Measurements from ENCODE around the gene TTC4.

Gene TTC4

GRCh38 chr1:54723985-54724384, 8.3 kb downstream of the TTC4 start:
- Histone ChIP-seq H3K4me1 (ENCODE audit: control insufficient read depth in 1 of 2, insufficient read depth in 2 of 2, low read length in 2 of 2) (no peaks in the 10 kb centered on the region), H3K4ac (ENCODE audit: low read depth, low read length) (no peak overlapping the region), H3K79me1 (ENCODE audit: low read length) (no peaks in the 10 kb centered on the region), H4K12ac (ENCODE audit: low read depth, low read length) (no peak overlapping the region), H2BK12ac (ENCODE audit: low read length) (no peak overlapping the region), H3K14ac (ENCODE audit: low read length) (no peak overlapping the region), H3K9me3 (ENCODE audit: insufficient read depth, low read depth, low read length) (no peaks in the 10 kb centered on the region), H2BK5ac (ENCODE audit: low read depth, low read length, poor library complexity) (no peak overlapping the region), H3K23ac (ENCODE audit: low read length) (no peak overlapping the region), H3K36me3 (ENCODE audit: control insufficient read depth in 1 of 2, insufficient read depth in 2 of 2, low read length in 2 of 2) (peaks cover 6 to 22% of the 10 kb centered on the region in 2 experiments), H4K8ac (ENCODE audit: low read depth, low read length) (no peak overlapping the region), H3K27me3 (ENCODE audit: insufficient read depth, low read length) (no peaks in the 10 kb centered on the region), H4K91ac (ENCODE audit: low read depth, low read length) (no peak overlapping the region), H2AFZ (ENCODE audit: insufficient read depth, low read length, poor library complexity) (no peak overlapping the region), H3K4me2 (ENCODE audit: low read length) (no peak overlapping the region), H2BK120ac (ENCODE audit: insufficient read depth, low read length, poor library complexity) (no peak overlapping the region), H3K4me3 (ENCODE audit: low read depth, low read length) (no peak overlapping the region), H3K27ac (ENCODE audit: low read depth, low read length) (no peak overlapping the region), H2AK5ac (ENCODE audit: low read length) (no peak overlapping the region), H3K79me2 (ENCODE audit: control insufficient read depth, insufficient read depth, low read length, poor library complexity) (no peaks in the 10 kb centered on the region), H3K9ac (ENCODE audit: low read length) (no peak overlapping the region), H3K18ac (ENCODE audit: low read length) (no peak overlapping the region)
- DNase-seq, result no peak

- Histone ChIP-seq H3K79me2 (ENCODE audit: control insufficient read depth, insufficient read depth, low read length, poor library complexity) (no peaks in the 10 kb centered on the region), H2AK5ac (ENCODE audit: low read length) (no peak overlapping the region), H3K18ac (ENCODE audit: low read length) (no peak overlapping the region), H3K27me3 (ENCODE audit: insufficient read depth, low read length) (no peaks in the 10 kb centered on the region), H3K9me3 (ENCODE audit: insufficient read depth, low read depth, low read length) (no peaks in the 10 kb centered on the region), H3K23ac (ENCODE audit: low read length) (no peak overlapping the region), H4K12ac (ENCODE audit: low read depth, low read length) (no peak overlapping the region), H4K8ac (ENCODE audit: low read depth, low read length) (no peak overlapping the region), H3K4me3 (ENCODE audit: low read depth, low read length) (no peak overlapping the region), H2BK12ac (ENCODE audit: low read length) (no peak overlapping the region), H3K14ac (ENCODE audit: low read length) (no peak overlapping the region), H3K4me1 (ENCODE audit: control insufficient read depth in 1 of 2, insufficient read depth in 2 of 2, low read length in 2 of 2) (no peaks in the 10 kb centered on the region), H3K79me1 (ENCODE audit: low read length) (no peaks in the 10 kb centered on the region), H3K9ac (ENCODE audit: low read length) (no peak overlapping the region), H2AFZ (ENCODE audit: insufficient read depth, low read length, poor library complexity) (no peak overlapping the region), H3K36me3 (ENCODE audit: control insufficient read depth in 1 of 2, insufficient read depth in 2 of 2, low read length in 2 of 2) (peaks cover 6 to 21% of the 10 kb centered on the region in 2 experiments), H4K91ac (ENCODE audit: low read depth, low read length) (no peak overlapping the region), H3K4me2 (ENCODE audit: low read length) (no peak overlapping the region), H2BK120ac (ENCODE audit: insufficient read depth, low read length, poor library complexity) (no peak overlapping the region), H3K4ac (ENCODE audit: low read depth, low read length) (no peak overlapping the region), H2BK5ac (ENCODE audit: low read depth, low read length, poor library complexity) (no peak overlapping the region), H3K27ac (ENCODE audit: low read depth, low read length) (no peak overlapping the region)
- WGBS (ENCODE audit: extremely low coverage, insufficient coverage, insufficient read length), result no CpG with 5 or more reads among the region's 1 CpG
- no peak for DNase-seq
Measured at GRCh38 chr1:54724771-54725170, 9.1 kb downstream of the TTC4 start.

GRCh38 chr1:54728027-54728426, 12.4 kb downstream of the TTC4 start:
- Histone ChIP-seq H4K12ac (ENCODE audit: low read depth, low read length) (no peak overlapping the region), H3K27ac (ENCODE audit: low read depth, low read length) (no peak overlapping the region), H2BK12ac (ENCODE audit: low read length) (no peak overlapping the region), H3K36me3 (ENCODE audit: control insufficient read depth in 1 of 2, insufficient read depth in 2 of 2, low read length in 2 of 2) (peaks cover 14 to 30% of the 10 kb centered on the region in 2 experiments), H3K4me3 (ENCODE audit: low read depth, low read length) (no peak overlapping the region), H3K4ac (ENCODE audit: low read depth, low read length) (no peak overlapping the region), H3K4me2 (ENCODE audit: low read length) (no peak overlapping the region), H3K9me3 (ENCODE audit: insufficient read depth, low read depth, low read length) (no peaks in the 10 kb centered on the region), H3K9ac (ENCODE audit: low read length) (no peak overlapping the region), H3K14ac (ENCODE audit: low read length) (no peak overlapping the region), H2AFZ (ENCODE audit: insufficient read depth, low read length, poor library complexity) (no peak overlapping the region), H3K23ac (ENCODE audit: low read length) (no peak overlapping the region), H3K18ac (ENCODE audit: low read length) (no peak overlapping the region), H2AK5ac (ENCODE audit: low read length) (no peak overlapping the region), H4K91ac (ENCODE audit: low read depth, low read length) (no peak overlapping the region), H2BK120ac (ENCODE audit: insufficient read depth, low read length, poor library complexity) (no peak overlapping the region), H4K8ac (ENCODE audit: low read depth, low read length) (no peak overlapping the region), H3K4me1 (ENCODE audit: control insufficient read depth in 1 of 2, insufficient read depth in 2 of 2, low read length in 2 of 2) (no peaks in the 10 kb centered on the region), H3K79me1 (ENCODE audit: low read length) (no peaks in the 10 kb centered on the region), H3K79me2 (ENCODE audit: control insufficient read depth, insufficient read depth, low read length, poor library complexity) (no peaks in the 10 kb centered on the region), H2BK5ac (ENCODE audit: low read depth, low read length, poor library complexity) (no peak overlapping the region), H3K27me3 (ENCODE audit: insufficient read depth, low read length) (no peaks in the 10 kb centered on the region)
- no peak for DNase-seq
- WGBS (ENCODE audit: extremely low coverage, insufficient coverage, insufficient read length), result no CpG with 5 or more reads among the region's 3 CpGs

GRCh38 chr1:54736685-54737084, 21.0 kb downstream of the TTC4 start:
- Histone ChIP-seq H3K4ac (ENCODE audit: low read depth, low read length) (no peak overlapping the region), H3K4me3 (ENCODE audit: low read depth, low read length) (no peak overlapping the region), H3K27me3 (ENCODE audit: insufficient read depth, low read length) (no peaks in the 10 kb centered on the region), H2BK120ac (ENCODE audit: insufficient read depth, low read length, poor library complexity) (no peak overlapping the region), H2BK5ac (ENCODE audit: low read depth, low read length, poor library complexity) (no peak overlapping the region), H2AK5ac (ENCODE audit: low read length) (no peak overlapping the region), H3K9ac (ENCODE audit: low read length) (no peak overlapping the region), H3K79me2 (ENCODE audit: control insufficient read depth, insufficient read depth, low read length, poor library complexity) (no peaks in the 10 kb centered on the region), H3K18ac (ENCODE audit: low read length) (no peak overlapping the region), H3K36me3 (ENCODE audit: control insufficient read depth in 1 of 2, insufficient read depth in 2 of 2, low read length in 2 of 2) (peaks cover 44 to 49% of the 10 kb centered on the region in 2 experiments), H3K27ac (ENCODE audit: low read depth, low read length) (no peak overlapping the region), H4K8ac (ENCODE audit: low read depth, low read length) (no peak overlapping the region), H3K79me1 (ENCODE audit: low read length) (no peaks in the 10 kb centered on the region), H4K12ac (ENCODE audit: low read depth, low read length) (no peak overlapping the region), H3K4me2 (ENCODE audit: low read length) (no peak overlapping the region), H2AFZ (ENCODE audit: insufficient read depth, low read length, poor library complexity) (no peak overlapping the region), H2BK12ac (ENCODE audit: low read length) (no peak overlapping the region), H4K91ac (ENCODE audit: low read depth, low read length) (no peak overlapping the region), H3K4me1 (ENCODE audit: control insufficient read depth in 1 of 2, insufficient read depth in 2 of 2, low read length in 2 of 2) (no peaks in the 10 kb centered on the region), H3K23ac (ENCODE audit: low read length) (no peak overlapping the region), H3K14ac (ENCODE audit: low read length) (no peak overlapping the region), H3K9me3 (ENCODE audit: insufficient read depth, low read depth, low read length) (no peaks in the 10 kb centered on the region)
- DNase-seq, result no peak
- WGBS (ENCODE audit: extremely low coverage, insufficient coverage, insufficient read length), result no CpG with 5 or more reads among the region's 5 CpGs

Data from trophoblast cell (in vitro differentiated cells and primary cell).